Tongue (tissue), 2 donors: Measurements from ENCODE around the gene HOXB1. TPM values are rescaled to one million over a fixed set of nuclear protein-coding genes. Genes with fewer than 3 reads are reported as not detected.
"Not testable (repeated sequence)": the region's sequence is repeated elsewhere in the genome, so short reads cannot be mapped to it uniquely, and the experiment has no call there.

ENCODE experiments used
- DNase-seq: peaks from one replicate; pipeline ENCODE4 v3.0.0-alpha.2; 2015
- total RNA-seq: library from RNA; depleted of rRNA; stranded (reverse); fragments of >200 nt; gene quantifications from one replicate; pipeline ENCODE4 v1.2.3, GENCODE V29; 2014

Gene HOXB1
- total RNA-seq, 1 donor from 2014 or later, result not detected

- no peak for DNase-seq
Observed at GRCh38 chr17:48519427-48519826, 11.4 kb downstream of the HOXB1 start.

DNA sequence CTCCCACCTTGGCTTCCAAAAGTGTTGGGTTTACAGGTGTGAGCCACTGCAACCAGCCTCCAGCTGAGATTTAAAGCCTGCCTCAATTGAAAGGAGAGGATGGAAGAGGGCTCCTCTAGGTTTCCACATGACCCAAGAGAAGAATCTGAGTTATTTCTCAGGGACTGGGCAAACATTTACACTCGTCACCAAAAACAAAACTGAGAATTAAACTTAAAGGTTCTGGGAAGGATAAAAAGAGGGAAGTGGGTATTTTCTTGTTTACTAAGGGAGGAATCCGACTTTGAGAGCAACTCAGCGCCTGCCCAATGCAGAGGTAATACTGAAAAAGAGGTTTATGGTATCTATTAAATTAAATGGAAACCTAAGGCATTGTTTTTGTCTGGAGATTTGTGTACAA is 13.3 kb downstream of the HOXB1 start:
- DNase-seq, result no peak

GRCh38 chr17:48515925-48516900 is 14.6 kb downstream of the HOXB1 start:
- DNase-seq, result no peak

DNA sequence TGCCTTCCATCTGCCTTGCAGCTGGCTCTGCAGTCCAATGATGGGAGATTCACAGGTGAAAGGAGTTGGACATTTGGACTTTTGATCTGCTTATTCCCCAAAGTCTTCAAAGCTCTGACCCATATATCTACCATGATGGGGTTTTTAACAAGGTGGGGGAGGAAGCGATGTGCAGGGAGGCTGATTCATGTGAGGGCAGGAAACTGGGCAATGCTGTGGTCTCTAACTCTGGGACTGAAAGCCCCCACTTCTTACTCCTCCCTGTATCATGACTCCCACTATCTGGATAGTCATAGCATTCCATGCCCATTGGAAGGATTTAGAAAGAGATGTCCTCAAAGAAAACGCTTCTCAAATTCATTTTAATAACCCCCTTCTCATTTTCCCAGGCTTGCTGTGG is 16.3 kb downstream of the HOXB1 start:
- no peak for DNase-seq

- no peak for DNase-seq
Observed at GRCh38 chr17:48513666-48514455, 16.9 kb downstream of the HOXB1 start.

- DNase-seq, result no peak
Observed at GRCh38 chr17:48513097-48513496, 17.7 kb downstream of the HOXB1 start.

DNA sequence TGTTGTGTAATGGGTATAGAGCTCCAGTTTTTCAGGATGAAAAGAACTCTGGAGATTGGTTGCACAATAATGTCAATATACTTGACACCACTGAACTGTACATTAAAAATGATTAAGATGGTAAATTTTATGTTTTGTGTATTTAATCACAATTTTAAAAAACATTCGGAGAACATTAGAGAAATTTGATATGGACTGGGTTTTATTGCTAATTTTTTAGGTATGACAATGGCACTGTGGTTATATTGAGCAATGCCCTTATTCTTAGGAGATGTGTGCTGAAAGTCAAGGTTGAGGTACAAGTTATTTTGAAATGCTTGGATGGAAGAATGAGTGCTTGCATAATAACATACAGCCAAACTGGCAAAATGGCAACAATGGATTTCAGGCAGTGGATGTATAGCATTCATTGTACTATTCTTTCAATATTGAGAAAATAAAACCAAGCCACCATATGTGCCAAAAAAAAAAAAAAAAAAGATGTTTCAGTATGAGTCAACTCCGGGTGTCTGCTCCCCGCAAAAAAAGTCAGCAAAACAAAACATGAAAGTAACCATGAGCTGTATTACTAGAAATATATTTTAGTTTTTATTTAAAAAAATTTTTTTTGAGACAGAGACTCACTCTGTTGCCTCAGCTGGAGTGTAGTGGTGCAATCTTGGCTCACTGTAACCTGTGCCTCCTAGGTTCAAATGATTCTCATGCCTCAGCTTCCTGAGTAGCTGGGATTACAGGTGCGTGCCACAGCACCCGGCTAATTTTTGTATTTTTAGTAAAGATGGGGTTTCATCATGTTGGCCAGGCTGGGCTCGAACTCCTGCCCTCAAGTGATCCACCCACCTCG is 19.8 kb downstream of the HOXB1 start:
- DNase-seq, result no peak

GRCh38 chr17:48510381-48510760 is 20.4 kb downstream of the HOXB1 start:
- DNase-seq, result no peak

- not testable (repeated sequence) for DNase-seq
Observed at GRCh38 chr17:48509708-48510107, 21.1 kb downstream of the HOXB1 start.

- DNase-seq, result no peak
Observed at GRCh38 chr17:48506246-48506645, 24.6 kb downstream of the HOXB1 start.

DNA sequence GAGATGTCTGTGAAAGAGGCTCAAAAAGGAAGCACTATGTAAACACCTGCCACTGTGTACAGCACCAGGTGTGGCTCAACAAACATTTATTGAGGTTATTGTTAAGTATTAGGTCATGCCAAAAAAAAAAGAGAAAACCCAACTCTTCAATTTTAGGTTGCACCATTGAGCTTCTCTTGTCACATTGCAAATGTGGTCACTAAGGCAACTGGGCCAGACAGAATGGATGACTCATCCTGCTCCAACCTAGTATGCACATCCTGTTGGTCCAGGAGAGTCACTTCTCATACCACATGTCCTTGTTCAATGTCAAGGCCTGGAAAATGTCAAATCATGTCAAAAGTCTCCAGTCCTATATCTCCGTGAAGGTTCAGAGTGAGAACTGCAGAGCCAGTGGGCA is 25.0 kb downstream of the HOXB1 start:
- no peak for DNase-seq

DNA sequence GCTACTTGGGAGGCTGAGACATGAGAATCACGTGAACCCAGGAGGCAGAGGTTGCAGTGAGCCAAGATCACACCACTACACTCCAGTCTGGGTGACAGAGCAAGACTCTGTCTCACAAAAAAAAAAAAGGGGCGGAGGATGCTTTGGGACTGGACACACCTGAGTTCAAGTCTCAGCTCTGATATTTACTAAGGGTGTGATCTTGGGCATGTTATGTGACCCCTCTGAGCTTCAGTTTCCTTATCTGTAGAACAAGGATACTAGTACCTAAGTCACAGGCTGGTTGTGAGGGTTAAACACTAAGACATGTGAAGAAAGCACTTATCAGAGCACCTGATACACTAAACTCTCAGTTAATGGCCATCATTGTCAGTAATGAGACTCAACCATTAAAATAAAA is 25.9 kb downstream of the HOXB1 start:
- no peak for DNase-seq

DNA sequence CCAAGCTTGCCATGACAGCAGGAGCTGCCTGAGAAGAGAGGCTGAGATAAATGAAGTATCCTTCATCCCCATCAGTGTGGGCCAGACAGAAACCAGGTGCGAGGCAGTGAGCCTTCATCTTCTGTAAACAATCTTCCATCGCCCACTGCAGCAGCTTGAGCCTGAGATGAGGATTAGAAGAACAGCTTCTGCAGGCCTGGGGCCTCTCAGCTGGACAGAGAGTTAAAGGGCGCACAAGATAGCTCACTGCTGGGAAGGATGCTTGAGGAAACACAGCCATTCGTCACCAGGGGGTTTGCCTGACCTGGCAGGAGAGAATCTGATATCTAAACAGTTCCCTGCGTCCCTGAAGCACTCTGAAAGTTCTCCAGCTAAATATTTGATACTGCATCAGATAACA is 27.1 kb downstream of the HOXB1 start:
- no peak for DNase-seq

GRCh38 chr17:48502901-48503300 is 27.9 kb downstream of the HOXB1 start:
- DNase-seq, result no peak

GRCh38 chr17:48502312-48502711 is 28.5 kb downstream of the HOXB1 start:
- no peak for DNase-seq

- DNase-seq, result no peak
Observed at GRCh38 chr17:48500435-48501426, 30.1 kb downstream of the HOXB1 start.

DNA sequence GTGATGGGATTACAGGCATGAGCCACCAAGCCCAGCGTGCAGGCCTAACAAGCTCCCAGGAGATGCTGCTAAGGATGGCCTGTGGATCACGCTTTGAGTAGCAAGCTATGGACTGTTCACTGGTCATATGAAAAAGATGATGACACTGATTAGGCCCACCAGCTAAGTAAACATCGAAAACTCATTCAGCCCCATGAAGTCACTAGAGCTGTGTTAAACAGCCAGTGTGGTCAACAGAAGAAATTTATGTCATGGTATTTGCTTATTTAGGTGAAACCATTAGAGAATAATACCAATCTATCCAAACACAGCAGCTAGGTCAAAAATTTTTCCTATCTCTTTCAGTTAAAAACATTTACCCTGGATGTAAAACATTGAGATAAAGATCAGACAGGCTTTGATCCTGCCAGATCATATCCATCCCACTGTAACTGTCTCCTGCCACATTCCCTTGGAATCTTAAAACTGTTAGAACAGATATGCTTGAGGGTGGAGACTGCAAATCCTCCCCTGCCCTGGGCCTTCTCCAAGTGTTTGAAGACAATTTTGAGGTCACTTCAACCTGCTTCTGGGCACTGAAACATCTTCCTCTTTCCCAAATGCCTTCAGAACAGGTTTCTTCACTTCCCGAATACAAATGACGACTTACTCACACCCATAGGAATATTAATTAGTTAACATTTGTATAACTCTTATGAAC is 30.9 kb downstream of the HOXB1 start:
- no peak for DNase-seq

DNA sequence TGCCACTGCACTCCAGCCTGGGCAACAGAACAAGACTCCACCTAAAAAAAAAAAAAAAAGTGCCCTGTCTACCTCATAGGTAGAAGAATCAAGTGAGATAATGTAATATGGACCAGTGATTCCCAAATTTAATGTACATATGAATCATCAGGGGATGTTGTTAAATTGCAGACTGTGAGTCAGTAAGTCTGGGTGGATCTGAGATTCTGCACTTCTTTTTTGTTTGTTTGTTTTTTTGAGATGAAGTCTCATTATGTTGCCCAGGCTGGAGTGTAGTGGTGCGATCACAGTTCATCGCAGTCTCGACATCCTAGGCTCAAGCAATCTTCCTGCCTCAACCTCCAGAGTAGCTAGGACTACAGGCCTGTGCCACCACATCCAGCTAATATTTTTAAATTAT is 31.6 kb downstream of the HOXB1 start:
- DNase-seq, result no peak

- DNase-seq, result peak; percentile 61
Observed at GRCh38 chr17:48498164-48498850, 32.5 kb downstream of the HOXB1 start.

GRCh38 chr17:48497103-48497502 is 33.7 kb downstream of the HOXB1 start:
- DNase-seq, result no peak
